ENCODE results near the gene DFFA. TPM values are rescaled to one million over a fixed set of nuclear protein-coding genes. Genes with fewer than 3 reads are reported as not detected.
A peak's percentile ranks its signal among the peaks of the same experiment; 100 is the strongest.
"Not testable (repeated sequence)": the region's sequence is repeated elsewhere in the genome, so short reads cannot be mapped to it uniquely, and the experiment has no call there.

Gene DFFA
- total and polyA plus RNA-seq, 12 donors: 13.0 to 42.1 (median 35.1) TPM

- WGBS, 4 donors: 22 to 71% (median 67%) methylated on average over 5 to 17 of the region's 17 CpGs
- DNase-seq: peak; percentile 63 to 88 (median 78)
- intact Hi-C loops (cut with DNase I): loop anchor here (5.0 to 10.0 kb wide), 3 partner anchors 288 to 438 kb away; partner anchors contain the start of gene CASZ1 (in 2 of the 2)
- Histone ChIP-seq H3K27ac (no peak overlapping the region), H3K4me1 (replicated peaks in 1 of 2) (peaks cover 15 to 42% of the 10 kb centered on the region in 2 donors), H3K4me3 (no peak overlapping the region), H3K27me3 (no peaks in the 10 kb centered on the region), H3K9me3 (replicated peaks in 1 of 3) (no peaks in the 10 kb centered on the region), H3K36me3 (replicated peaks in 1 of 2) (no peaks in the 10 kb centered on the region)
- peak; percentile 70 to 92 (median 84) for TF ChIP-seq CTCF (IDR thresholded peaks at IDR 0.05)
- TF ChIP-seq POLR2A (IDR thresholded peaks at IDR 0.05): no peak
These were observed 35.0 kb upstream of the DFFA start for GRCh38 chr1:10507111-10507879.

GRCh38 chr1:10506677-10507047 is 34.3 kb upstream of the DFFA start:
- no peaks in the 10 kb centered on the region for H3K27me3 ChIP-seq
- no peak for TF ChIP-seq POLR2A (IDR thresholded peaks at IDR 0.05)
- no peak for TF ChIP-seq CTCF (IDR thresholded peaks at IDR 0.05)
- H3K4me1 ChIP-seq (replicated peaks in 1 of 2): peaks cover 15 to 42% of the 10 kb centered on the region in 2 donors
- H3K9me3 ChIP-seq (replicated peaks in 1 of 3): no peaks in the 10 kb centered on the region
- no peaks in the 10 kb centered on the region for H3K36me3 ChIP-seq (replicated peaks in 1 of 2)
- 69 to 85% (median 75%) methylated on average over 4 of the region's 4 CpGs for WGBS, 4 donors
- no peak overlapping the region for H3K4me3 ChIP-seq
- intact Hi-C loops (cut with DNase I): loop anchor here (5.0 to 10.0 kb wide), 3 partner anchors 288 to 438 kb away; partner anchors contain the start of gene CASZ1 (in 2 of the 2)
- no peak overlapping the region for H3K27ac ChIP-seq
- no peak for DNase-seq

GRCh38 chr1:10506046-10506676 is 33.8 kb upstream of the DFFA start:
- intact Hi-C loops (cut with DNase I): loop anchor here (5.0 to 10.0 kb wide), 3 partner anchors 289 to 439 kb away; partner anchors contain the start of gene CASZ1 (in 2 of the 2)
- H3K4me3 ChIP-seq; H3K9me3 ChIP-seq (replicated peaks in 1 of 3); DNase-seq; H3K27ac ChIP-seq; H3K27me3 ChIP-seq; H3K36me3 ChIP-seq (replicated peaks in 1 of 2): not testable (repeated sequence)
- H3K4me1 ChIP-seq (replicated peaks in 1 of 2): peaks cover 15 to 37% of the 10 kb centered on the region in 2 donors
- 87 to 97% (median 89%) methylated on average over 12 of the region's 12 CpGs for WGBS, 4 donors

- WGBS, 4 donors: 58 to 71% (median 65%) methylated on average over 4 to 5 of the region's 5 CpGs
- H3K27me3 ChIP-seq: no peaks in the 10 kb centered on the region
- H3K27ac ChIP-seq: no peak overlapping the region
- no peak for TF ChIP-seq CTCF (IDR thresholded peaks at IDR 0.05)
- no peak for TF ChIP-seq POLR2A (IDR thresholded peaks at IDR 0.05)
- no peak for DNase-seq
- intact Hi-C loops (cut with DNase I): loop anchor here (10.0 kb wide), 2 partner anchors 291 to 441 kb away; partner anchors contain the start of gene CASZ1 (in 2 of the 2)
- no peaks in the 10 kb centered on the region for H3K36me3 ChIP-seq (replicated peaks in 1 of 2)
- no peaks in the 10 kb centered on the region for H3K9me3 ChIP-seq (replicated peaks in 1 of 3)
- no peak overlapping the region for H3K4me3 ChIP-seq
- peaks cover 6 to 21% of the 10 kb centered on the region in 2 donors for H3K4me1 ChIP-seq (replicated peaks in 1 of 2)
These were observed 31.9 kb upstream of the DFFA start for GRCh38 chr1:10504249-10504648.
